ENCODE measurements around the gene GSTK1. TPM values are rescaled to one million over a fixed set of nuclear protein-coding genes. Genes with fewer than 3 reads are reported as not detected.

GSTK1 gene
- total RNA-seq, 4 donors from 2014 or later = 97.0 to 180 (median 139) TPM

GRCh38 chr7:143265017-143265693 is 1.9 kb downstream of the GSTK1 start:
- WGBS, 2 donors = 68 to 69% methylated on average over 15 of the region's 15 CpGs
- TF ChIP-seq POLR2A (IDR thresholded peaks at IDR 0.05) (no peak), CTCF (IDR thresholded peaks at IDR 0.05) (no peak)
- no peak overlapping the region for H3K4me3 ChIP-seq (ENCODE audit: low read depth, poor library complexity, severe bottlenecking)
- intact Hi-C loops (cut with DNase I; ENCODE audit: low total_unique reads) = no loop called here
- no peak for DNase-seq (ENCODE audit: low spot score in 2 of 2)

- 77 to 83% methylated on average over 5 of the region's 5 CpGs for WGBS, 2 donors
- intact Hi-C loops (cut with DNase I; ENCODE audit: low total_unique reads) = no loop called here
- TF ChIP-seq POLR2A (IDR thresholded peaks at IDR 0.05) (no peak), CTCF (IDR thresholded peaks at IDR 0.05) (no peak)
- DNase-seq (ENCODE audit: low spot score in 2 of 2) = no peak
- no peak overlapping the region for H3K4me3 ChIP-seq (ENCODE audit: low read depth, poor library complexity, severe bottlenecking)
Observed at GRCh38 chr7:143269251-143269650, 6.0 kb downstream of the GSTK1 start.

GRCh38 chr7:143271240-143271639 is 8.0 kb downstream of the GSTK1 start:
- intact Hi-C loops (cut with DNase I; ENCODE audit: low total_unique reads) = no loop called here
- no peak for DNase-seq (ENCODE audit: low spot score in 2 of 2)
- TF ChIP-seq POLR2A (IDR thresholded peaks at IDR 0.05) = no peak
- no peak for TF ChIP-seq CTCF (IDR thresholded peaks at IDR 0.05)
- WGBS, 2 donors = 90 to 97% methylated on average over 1 of the region's 1 CpG
- no peak overlapping the region for H3K4me3 ChIP-seq (ENCODE audit: low read depth, poor library complexity, severe bottlenecking)

GRCh38 chr7:143272871-143273270 is 9.6 kb downstream of the GSTK1 start:
- intact Hi-C loops (cut with DNase I; ENCODE audit: low total_unique reads) = no loop called here
- no peak overlapping the region for H3K4me3 ChIP-seq (ENCODE audit: low read depth, poor library complexity, severe bottlenecking)
- TF ChIP-seq POLR2A (IDR thresholded peaks at IDR 0.05) = no peak
- no peak for TF ChIP-seq CTCF (IDR thresholded peaks at IDR 0.05)
- WGBS, 2 donors = 84 to 91% methylated on average over 2 of the region's 2 CpGs
- DNase-seq (ENCODE audit: low spot score in 2 of 2) = no peak

- WGBS, 2 donors = 36 to 38% methylated on average over 8 of the region's 8 CpGs
- intact Hi-C loops (cut with DNase I; ENCODE audit: low total_unique reads) = no loop called here
- TF ChIP-seq POLR2A (IDR thresholded peaks at IDR 0.05) = no peak
- TF ChIP-seq CTCF (IDR thresholded peaks at IDR 0.05) = no peak
- H3K4me3 ChIP-seq (ENCODE audit: low read depth, poor library complexity, severe bottlenecking) = no peak overlapping the region
- DNase-seq (ENCODE audit: low spot score in 2 of 2) = no peak
Observed at GRCh38 chr7:143279186-143280098, 16.2 kb downstream of the GSTK1 start.

Data from lower leg skin (tissue), 4 donors.